Pancreas (tissue), 10 donors: ENCODE results near the gene GRIK1. TPM values are rescaled to one million over a fixed set of nuclear protein-coding genes. Genes with fewer than 3 reads are reported as not detected.

Experiments
- ATAC-seq, 4 donors: fragments of 200-7000 bp; cut with Tn5 transposase; one replicate each; pipeline versions ENCODE4 v1.8.0 to v1.9.1; 2020; ENCODE audit warnings: mild to moderate bottlenecking in 4 of 4, moderate library complexity in 4 of 4
- DNase-seq, 6 donors: peaks; one replicate each; pipeline ENCODE4 v3.0.0-alpha.2; 2020
- FAIRE-seq: peaks from 2 replicates; lab custom pipeline; 2012; peaks lifted over from hg19 to GRCh38; lab: Jason Lieb, UNC
- H3K27ac ChIP-seq, 4 donors: fragments of 200-600 bp; sonication (generic); 1 replicate in 3 of 4; 2 replicates in 1 of 4; pipeline versions ENCODE4 v1.5.0 to v1.8.0; 2020
- H3K27me3 ChIP-seq, 4 donors: fragments of 200-600 bp; one replicate each; pipeline ENCODE4 v1.8.0; 2021
- H3K36me3 ChIP-seq, 3 donors: fragments of 200-600 bp; sonication (generic) in 1 of 3; one replicate each; pipeline versions ENCODE4 v1.5.0 to v1.8.0; 2020 to 2021
- H3K4me1 ChIP-seq, 3 donors: fragments of 200-600 bp; one replicate each; pipeline ENCODE4 v1.8.0; 2021
- H3K4me3 ChIP-seq, 4 donors: fragments of 200-600 bp; sonication (generic) in 2 of 4; one replicate each; pipeline versions ENCODE4 v1.5.0 to v1.8.0; 2020 to 2021
- H3K9me3 ChIP-seq, 4 donors: fragments of 200-600 bp; one replicate each; pipeline ENCODE4 v1.8.0; 2021
- WGBS, 2 donors: extraction: QIAGEN DNeasy Blood & Tissue Kit; methylation state at CpG; one replicate each; pipeline ENCODE4 v1.1.7; 2013; 5-methylcytosine and 5-hydroxymethylcytosine counted together
- intact Hi-C, 3 donors: fragments of 100-400 bp; cut with DNase I; formaldehyde crosslinking; loops; one replicate each; pipeline versions ENCODE4 v1.11.1 to v1.14.2; 2022
- polyA plus RNA-seq, 2 donors: library from polyadenylated mRNA; stranded (reverse); fragments of 200-250 nt; gene quantifications; one replicate each; pipeline ENCODE4 v1.2.3, GENCODE V29; 2013
- total RNA-seq, 6 donors: library from RNA; stranded (reverse); fragmentation: NEBNext Ultra II Directional in 4 of 6; extraction: Animal tissue kit (Norgen Biotek cat#: 25700) in 4 of 6; gene quantifications; one replicate each; pipeline versions ENCODE4 v1.2.1 to v1.2.4, GENCODE V29; 2021 to 2023
- TF ChIP-seq, protein P1 (sequence below), 4 donors: fragments of 200-600 bp; sonication (generic) in 3 of 4; IDR thresholded peaks; one replicate each; pipeline versions ENCODE4 v1.5.0 to v1.8.0; 2021; ENCODE audit warnings: antibody characterized with exemption in 4 of 4
- donor health status: healthy with polysubstance abuse.
- donor health status: DM: no; HTN: no; CAD: no; lungs with moderate emphysema.
- donor health status: DM: no; HTN: no; CAD: no.
- donor health status: control.
- donor health status: control.
- donor health status: Bipolar disorder and iron deficiency.
- donor health status: DM: yes; HTN: yes; CAD: no.
- donor health status: DM: no; HTN: no; CAD: no.
- donor health status: DM: no; HTN: no; CAD: no.
- donor health status: DM: yes; HTN: yes; CAD: no.

The GRIK1 gene
- total and polyA plus RNA-seq, 8 donors: 0.02 to 0.09 (median 0.08) TPM; not detected in 5

DNA sequence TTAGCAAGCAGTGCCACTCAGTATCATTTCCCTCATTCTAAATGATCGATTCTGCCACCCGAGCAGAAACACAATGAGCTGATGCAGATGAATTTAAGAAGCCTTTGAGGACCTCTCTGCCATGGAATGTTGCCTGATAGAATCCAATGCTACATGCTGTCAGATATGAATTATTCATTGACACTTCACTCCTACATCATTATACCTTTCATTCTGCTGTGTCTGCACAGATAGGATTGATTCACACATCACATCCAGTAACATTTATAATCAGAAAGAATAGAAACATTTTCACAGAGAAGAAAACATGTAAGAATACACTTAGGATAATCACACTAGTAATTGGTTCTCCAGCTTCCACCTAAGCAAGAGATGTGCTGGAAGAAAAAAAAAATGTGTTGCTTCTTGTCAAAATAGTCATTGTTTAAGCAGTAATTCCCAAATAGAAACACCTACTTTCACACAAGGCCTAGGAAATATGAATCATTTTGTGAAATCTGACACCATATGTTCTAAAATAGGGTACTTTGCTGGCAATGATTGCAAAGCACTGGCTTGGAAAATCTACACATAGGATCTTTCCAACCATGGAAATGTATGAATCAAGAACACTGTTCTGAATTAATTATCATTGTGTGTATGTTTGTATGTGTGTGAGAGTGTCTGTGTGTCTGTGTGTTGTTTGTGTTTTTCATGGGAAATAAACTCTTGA is 110.1 kb downstream of the GRIK1 start:
- TF ChIP-seq, protein P1, sequence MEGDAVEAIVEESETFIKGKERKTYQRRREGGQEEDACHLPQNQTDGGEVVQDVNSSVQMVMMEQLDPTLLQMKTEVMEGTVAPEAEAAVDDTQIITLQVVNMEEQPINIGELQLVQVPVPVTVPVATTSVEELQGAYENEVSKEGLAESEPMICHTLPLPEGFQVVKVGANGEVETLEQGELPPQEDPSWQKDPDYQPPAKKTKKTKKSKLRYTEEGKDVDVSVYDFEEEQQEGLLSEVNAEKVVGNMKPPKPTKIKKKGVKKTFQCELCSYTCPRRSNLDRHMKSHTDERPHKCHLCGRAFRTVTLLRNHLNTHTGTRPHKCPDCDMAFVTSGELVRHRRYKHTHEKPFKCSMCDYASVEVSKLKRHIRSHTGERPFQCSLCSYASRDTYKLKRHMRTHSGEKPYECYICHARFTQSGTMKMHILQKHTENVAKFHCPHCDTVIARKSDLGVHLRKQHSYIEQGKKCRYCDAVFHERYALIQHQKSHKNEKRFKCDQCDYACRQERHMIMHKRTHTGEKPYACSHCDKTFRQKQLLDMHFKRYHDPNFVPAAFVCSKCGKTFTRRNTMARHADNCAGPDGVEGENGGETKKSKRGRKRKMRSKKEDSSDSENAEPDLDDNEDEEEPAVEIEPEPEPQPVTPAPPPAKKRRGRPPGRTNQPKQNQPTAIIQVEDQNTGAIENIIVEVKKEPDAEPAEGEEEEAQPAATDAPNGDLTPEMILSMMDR (IDR thresholded peaks at IDR 0.05): no peak
- Histone ChIP-seq H3K36me3 (no peaks in the 10 kb centered on the region), H3K27me3 (no peaks in the 10 kb centered on the region), H3K4me3 (no peak overlapping the region), H3K27ac (no peak overlapping the region), H3K4me1 (no peaks in the 10 kb centered on the region), H3K9me3 (no peaks in the 10 kb centered on the region)
- ATAC-seq: no peak
- 74 to 84% methylated on average over 2 of the region's 2 CpGs for WGBS, 2 donors
- no peak for DNase-seq
- intact Hi-C loops: no loop called here
- no peak for FAIRE-seq

DNA sequence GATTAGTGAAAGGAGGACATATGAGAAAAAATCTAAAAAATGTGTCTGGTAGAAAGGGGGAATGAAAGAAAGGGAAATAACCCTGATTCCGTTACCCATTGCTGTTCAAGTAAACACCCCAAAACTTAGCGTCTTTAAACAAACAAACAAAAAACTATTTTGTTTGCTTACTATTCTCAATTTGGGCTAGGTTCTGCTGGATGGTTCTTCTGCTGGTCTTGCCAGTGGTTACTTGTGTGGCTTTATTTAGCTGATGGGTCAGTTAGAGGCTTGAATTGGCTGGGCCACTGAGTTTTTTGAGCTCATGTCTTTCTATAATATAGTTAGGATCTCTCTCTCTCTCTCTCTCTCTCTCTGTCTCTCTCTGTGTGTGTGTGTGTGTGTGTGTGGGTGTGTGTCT is 112.1 kb downstream of the GRIK1 start:
- DNase-seq: no peak
- no peak overlapping the region for H3K27ac ChIP-seq
- H3K4me1 ChIP-seq: no peaks in the 10 kb centered on the region
- H3K9me3 ChIP-seq: no peaks in the 10 kb centered on the region
- H3K27me3 ChIP-seq: no peaks in the 10 kb centered on the region
- H3K4me3 ChIP-seq: no peak overlapping the region
- TF ChIP-seq, protein P1 (IDR thresholded peaks at IDR 0.05): no peak
- no peak for FAIRE-seq
- WGBS, 2 donors: 96 to 97% methylated on average over 2 of the region's 2 CpGs
- no peak for ATAC-seq
- no peaks in the 10 kb centered on the region for H3K36me3 ChIP-seq
- intact Hi-C loops: no loop called here

DNA sequence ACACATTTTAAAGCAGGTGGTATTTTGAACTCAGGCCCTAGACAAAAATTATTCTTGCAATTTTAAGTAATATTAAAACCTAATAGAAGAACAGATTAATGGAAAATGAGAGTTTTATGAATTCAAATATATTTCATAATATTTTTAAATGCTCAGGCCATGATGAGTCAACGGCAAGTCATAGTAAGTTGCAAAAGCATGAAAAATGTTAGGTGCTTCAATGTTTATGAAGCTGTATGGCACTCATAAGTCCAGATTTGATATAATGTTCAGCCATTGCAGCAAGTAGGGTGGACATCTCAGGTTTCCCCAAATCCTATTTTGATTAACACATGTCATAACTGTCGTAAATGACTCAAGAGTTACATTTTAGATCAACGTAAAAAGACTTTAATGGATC is 112.6 kb downstream of the GRIK1 start:
- intact Hi-C loops: no loop called here
- no peak for ATAC-seq
- no peak for FAIRE-seq

DNA sequence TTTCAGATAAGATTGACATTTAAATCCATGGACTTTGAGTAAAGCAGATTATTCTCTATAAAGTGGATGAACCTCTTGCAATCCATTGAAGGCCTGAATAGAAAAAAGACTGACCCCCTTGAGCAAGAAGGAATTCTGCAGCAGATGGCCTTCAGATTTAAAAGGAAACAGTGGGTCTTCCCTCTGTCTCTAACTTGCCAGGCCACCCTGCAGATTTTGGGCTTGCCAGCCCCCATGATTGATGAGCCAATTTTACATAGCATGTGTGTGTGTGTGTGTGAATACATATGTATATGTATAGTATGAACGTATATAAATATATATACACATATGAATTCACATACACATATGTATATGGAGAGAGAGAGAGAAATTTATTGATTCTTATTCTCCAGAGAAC is 113.4 kb downstream of the GRIK1 start:
- DNase-seq: no peak
- H3K4me3 ChIP-seq: no peak overlapping the region
- no peak for FAIRE-seq
- WGBS, 2 donors: 78 to 85% methylated on average over 1 of the region's 1 CpG
- no peaks in the 10 kb centered on the region for H3K4me1 ChIP-seq
- no peaks in the 10 kb centered on the region for H3K27me3 ChIP-seq
- H3K9me3 ChIP-seq: no peaks in the 10 kb centered on the region
- H3K27ac ChIP-seq: no peak overlapping the region
- intact Hi-C loops: no loop called here
- no peaks in the 10 kb centered on the region for H3K36me3 ChIP-seq
- ATAC-seq: no peak
- TF ChIP-seq, protein P1 (IDR thresholded peaks at IDR 0.05): no peak

More for the DNA sequence above, 112.6 kb downstream of the GRIK1 start:
- no peak for DNase-seq
- H3K36me3 ChIP-seq: no peaks in the 10 kb centered on the region
- no peaks in the 10 kb centered on the region for H3K4me1 ChIP-seq
- no peak overlapping the region for H3K4me3 ChIP-seq
- no peaks in the 10 kb centered on the region for H3K27me3 ChIP-seq
- no peak overlapping the region for H3K27ac ChIP-seq
- H3K9me3 ChIP-seq: no peaks in the 10 kb centered on the region
- TF ChIP-seq, protein P1 (IDR thresholded peaks at IDR 0.05): no peak
- WGBS, 2 donors: 97% methylated on average over 3 of the region's 3 CpGs

DNA sequence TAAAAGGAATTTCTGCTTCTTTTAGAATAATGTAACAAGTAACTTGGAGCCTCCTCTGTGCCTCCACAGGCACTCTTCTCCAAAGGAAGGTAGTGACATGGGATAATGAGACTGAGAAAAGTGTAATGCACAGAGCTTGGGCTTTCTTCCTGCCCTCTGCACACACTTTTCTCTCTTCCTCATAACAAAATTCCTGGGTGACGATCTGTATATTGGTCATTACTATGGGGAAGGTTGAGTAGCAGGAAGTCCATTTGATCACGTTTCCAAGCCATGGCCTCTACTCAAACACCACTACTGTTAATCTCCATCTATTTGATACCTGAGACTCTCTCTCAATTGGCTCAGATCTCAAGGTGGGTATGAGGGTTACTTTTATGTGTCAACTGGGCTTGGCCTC is 113.9 kb downstream of the GRIK1 start:
- FAIRE-seq (no peak), ATAC-seq (no peak), DNase-seq (no peak)
- Histone ChIP-seq H3K4me3 (no peak overlapping the region), H3K27me3 (no peaks in the 10 kb centered on the region), H3K36me3 (no peaks in the 10 kb centered on the region), H3K4me1 (no peaks in the 10 kb centered on the region), H3K9me3 (no peaks in the 10 kb centered on the region), H3K27ac (no peak overlapping the region)
- WGBS, 2 donors: 78 to 81% methylated on average over 2 of the region's 2 CpGs
- intact Hi-C loops: no loop called here
- TF ChIP-seq, protein P1 (IDR thresholded peaks at IDR 0.05): no peak
